ENCODE data around the gene SPANXN4.

DNA sequence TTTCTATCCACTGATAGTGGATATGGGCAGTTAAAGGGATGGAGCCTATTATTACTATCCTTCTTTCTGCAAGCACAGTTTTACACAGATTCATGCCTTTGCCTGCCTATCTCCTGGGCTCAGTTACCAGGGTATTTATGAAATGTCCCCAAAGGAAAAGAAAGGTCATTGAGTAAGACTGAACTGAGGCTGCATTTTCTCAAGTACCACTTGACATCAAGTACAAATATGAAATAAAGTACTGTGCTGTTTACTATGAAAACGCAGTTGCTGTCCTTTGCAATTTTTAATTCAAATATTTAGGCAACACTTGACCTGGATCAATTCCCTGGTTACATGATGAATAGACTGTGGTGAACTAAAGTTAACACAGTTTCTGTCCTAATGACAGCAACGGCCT is 23.5 kb upstream of the SPANXN4 start:
- TF ChIP-seq POLR2A (IDR thresholded peaks at IDR 0.05; ENCODE audit: borderline replicate concordance, extremely low read depth, insufficient read depth, insufficient read length) = no peak
- no peak for TF ChIP-seq TCF7L2 (IDR thresholded peaks at IDR 0.05; ENCODE audit: borderline replicate concordance, extremely low read depth, insufficient read depth, insufficient read length)
- TF ChIP-seq POLR2AphosphoS5 (IDR thresholded peaks at IDR 0.05; ENCODE audit: low read depth, low read length) = no peak
